Omental fat pad (tissue), 4 donors: ENCODE measurements around the gene RIOX2. TPM values are rescaled to one million over a fixed set of nuclear protein-coding genes. Genes with fewer than 3 reads are reported as not detected.

Source experiments
- ATAC-seq: fragments of 150-250 bp; one replicate; pipeline ENCODE4 v1.9.1; 2016; ENCODE audit warnings: mild to moderate bottlenecking, moderate library complexity; ENCODE audit not compliant: low FRiP score
- DNase-seq: peaks from one replicate; pipeline ENCODE4 v3.0.0-alpha.2; 2019; ENCODE audit warnings: low spot score
- total RNA-seq, 4 donors: library from RNA; depleted of rRNA; stranded (reverse); fragments of >200 nt; gene quantifications; one replicate each; pipeline ENCODE4 v1.1.0, GENCODE V29; 2016
- TF ChIP-seq, protein P1 (sequence below), 3 donors: fragments of 450-650 bp; IDR thresholded peaks; one replicate each; pipeline ENCODE4 v1.5.1; 2016 to 2017; ENCODE audit warnings: antibody characterized with exemption in 3 of 3, mild to moderate bottlenecking in 3 of 3, moderate library complexity in 2 of 3

RIOX2 gene
- total RNA-seq, 4 donors from 2014 or later = 27.2 to 42.4 (median 33.2) TPM

DNA sequence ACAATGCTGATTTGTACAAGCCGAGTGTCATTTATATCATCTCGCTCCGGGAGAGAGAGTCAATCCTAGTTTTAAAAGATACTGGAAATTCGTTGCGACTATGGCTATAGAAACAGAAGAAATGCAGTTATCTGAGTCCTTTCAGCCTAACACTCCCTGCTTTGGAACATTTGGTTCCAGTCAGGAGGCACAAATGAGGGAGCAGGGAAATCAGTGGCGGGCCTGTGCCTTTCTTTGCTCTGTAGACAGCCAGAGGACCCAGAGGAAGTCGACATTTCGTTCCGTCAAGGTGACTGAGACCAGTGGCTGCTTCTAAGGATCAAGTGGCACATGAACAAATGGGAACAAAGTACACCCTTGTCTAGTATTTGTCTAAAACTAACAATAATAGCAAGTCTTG is 745 bp upstream of the RIOX2 start:
- DNase-seq (no peak), ATAC-seq (no peak)
- TF ChIP-seq, protein P1, sequence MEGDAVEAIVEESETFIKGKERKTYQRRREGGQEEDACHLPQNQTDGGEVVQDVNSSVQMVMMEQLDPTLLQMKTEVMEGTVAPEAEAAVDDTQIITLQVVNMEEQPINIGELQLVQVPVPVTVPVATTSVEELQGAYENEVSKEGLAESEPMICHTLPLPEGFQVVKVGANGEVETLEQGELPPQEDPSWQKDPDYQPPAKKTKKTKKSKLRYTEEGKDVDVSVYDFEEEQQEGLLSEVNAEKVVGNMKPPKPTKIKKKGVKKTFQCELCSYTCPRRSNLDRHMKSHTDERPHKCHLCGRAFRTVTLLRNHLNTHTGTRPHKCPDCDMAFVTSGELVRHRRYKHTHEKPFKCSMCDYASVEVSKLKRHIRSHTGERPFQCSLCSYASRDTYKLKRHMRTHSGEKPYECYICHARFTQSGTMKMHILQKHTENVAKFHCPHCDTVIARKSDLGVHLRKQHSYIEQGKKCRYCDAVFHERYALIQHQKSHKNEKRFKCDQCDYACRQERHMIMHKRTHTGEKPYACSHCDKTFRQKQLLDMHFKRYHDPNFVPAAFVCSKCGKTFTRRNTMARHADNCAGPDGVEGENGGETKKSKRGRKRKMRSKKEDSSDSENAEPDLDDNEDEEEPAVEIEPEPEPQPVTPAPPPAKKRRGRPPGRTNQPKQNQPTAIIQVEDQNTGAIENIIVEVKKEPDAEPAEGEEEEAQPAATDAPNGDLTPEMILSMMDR (IDR thresholded peaks at IDR 0.05) = no peak

DNA sequence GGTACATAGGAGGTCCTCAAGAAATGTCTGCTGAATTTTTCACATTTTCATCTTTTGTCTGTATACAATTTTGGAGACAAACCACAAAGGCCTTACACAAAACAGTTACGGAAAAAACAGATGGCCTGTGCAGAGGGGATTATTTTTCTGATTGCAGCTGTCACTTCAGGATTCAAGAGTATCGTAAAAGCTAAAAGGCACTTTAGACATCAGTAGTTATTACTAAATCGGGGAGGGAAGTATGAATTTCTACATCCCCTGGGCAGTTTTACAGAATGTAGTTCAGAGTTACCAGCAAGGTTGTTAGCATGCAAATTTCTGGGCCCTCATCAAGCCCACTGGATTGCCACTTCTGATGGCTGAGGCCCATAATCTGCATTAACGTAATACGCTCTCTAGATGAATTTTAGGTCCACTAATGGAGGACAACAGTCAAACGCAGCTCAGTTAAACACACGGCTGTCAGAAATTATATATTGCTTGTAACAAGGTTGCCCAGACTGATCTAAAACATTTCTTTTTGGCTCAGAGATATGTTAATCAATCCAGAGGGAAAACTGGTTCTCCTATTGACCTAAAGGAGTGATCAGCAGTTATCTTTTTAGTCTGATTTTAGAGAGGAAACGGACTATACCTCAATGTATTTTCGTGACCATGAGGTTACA is 1.1 kb downstream of the RIOX2 start:
- no peak for ATAC-seq
- DNase-seq = no peak
- TF ChIP-seq, protein P1 (IDR thresholded peaks at IDR 0.05) = no peak

DNA sequence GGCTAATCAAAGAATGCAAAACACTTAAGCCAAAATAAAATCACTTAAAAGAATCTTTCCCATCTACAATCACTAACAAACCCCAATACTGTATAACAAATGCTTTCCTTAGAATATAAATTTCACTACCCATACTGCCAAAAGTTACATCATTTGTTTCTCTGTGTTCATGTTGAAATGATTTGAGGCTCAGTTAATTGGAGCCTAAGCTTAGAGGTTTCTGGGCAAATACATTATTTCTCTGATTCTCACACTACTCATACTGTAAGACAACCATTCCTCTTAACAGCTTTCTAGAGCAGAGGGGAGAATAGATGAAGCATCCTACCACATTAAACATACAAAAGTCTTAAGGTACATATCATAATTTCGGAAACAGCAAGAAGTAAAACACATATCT is 2.1 kb downstream of the RIOX2 start:
- TF ChIP-seq, protein P1 (IDR thresholded peaks at IDR 0.05) = no peak
- DNase-seq (no peak), ATAC-seq (no peak)

GRCh38 chr3:97969541-97969940 is 2.7 kb downstream of the RIOX2 start:
- DNase-seq = no peak
- ATAC-seq = no peak
- TF ChIP-seq, protein P1 (IDR thresholded peaks at IDR 0.05) = no peak

DNA sequence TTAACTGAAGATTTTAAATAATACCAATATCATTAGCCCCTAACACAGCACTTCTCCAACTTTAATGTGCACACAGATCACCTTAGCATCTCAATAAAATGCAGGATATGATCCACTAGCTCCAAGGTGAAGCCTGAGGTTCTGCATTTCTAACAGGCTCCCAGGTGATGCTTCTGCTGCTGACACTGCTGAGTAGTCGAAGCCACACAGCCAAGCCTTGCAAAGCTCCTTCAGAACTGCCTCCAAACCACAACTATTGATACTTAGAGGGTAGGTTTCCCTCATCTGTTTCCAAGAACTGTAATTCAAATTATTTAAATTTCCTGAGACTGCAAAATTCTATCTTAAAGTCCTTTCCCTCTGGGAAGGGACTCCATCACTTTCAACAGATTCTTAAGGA is 3.9 kb downstream of the RIOX2 start:
- ATAC-seq (no peak), DNase-seq (no peak)
- TF ChIP-seq, protein P1 (IDR thresholded peaks at IDR 0.05) = no peak

- DNase-seq (no peak), ATAC-seq (no peak)
- TF ChIP-seq, protein P1 (IDR thresholded peaks at IDR 0.05) = no peak
Measured at GRCh38 chr3:97967966-97968365, 4.3 kb downstream of the RIOX2 start.

- ATAC-seq (no peak), DNase-seq (no peak)
- TF ChIP-seq, protein P1 (IDR thresholded peaks at IDR 0.05) = no peak
Measured at GRCh38 chr3:97960993-97961766, 11.1 kb downstream of the RIOX2 start.
